DND-41 (cell line): ENCODE data around the gene RNPEPL1.

Experiments
- ATAC-seq: fragments of 200-7000 bp; cut with Tn5 transposase; 3 replicates; pipeline ENCODE4 v1.9.1; 2021; ENCODE audit warnings: low read depth; ENCODE audit not compliant: insufficient read depth
- DNase-seq: peaks from one replicate; pipeline ENCODE4 v3.0.0-alpha.2; 2020
- H2AFZ ChIP-seq: 2 replicates; pipeline ENCODE4 v1.6.0; 2012; ENCODE audit warnings: low read depth, low read length
- H3K27ac ChIP-seq: 2 replicates; pipeline ENCODE4 v1.5.1; 2012; ENCODE audit warnings: low read length, inconsistent platforms
- H3K27me3 ChIP-seq: fragments of 200-600 bp; sonication (generic); 2 replicates; pipeline ENCODE4 v1.6.0; 2012; ENCODE audit warnings: low read length, mild to moderate bottlenecking, inconsistent platforms; ENCODE audit not compliant: insufficient read depth, poor library complexity
- H3K36me3 ChIP-seq: 2 replicates; pipeline ENCODE4 v1.5.1; 2012; ENCODE audit warnings: low read length, inconsistent platforms; ENCODE audit not compliant: insufficient read depth
- H3K4me1 ChIP-seq: 2 replicates; pipeline ENCODE4 v1.5.1; 2012; ENCODE audit warnings: mild to moderate bottlenecking, low read length; ENCODE audit not compliant: insufficient read depth
- H3K4me2 ChIP-seq: 2 replicates; pipeline ENCODE4 v1.6.0; 2012; ENCODE audit warnings: mild to moderate bottlenecking, moderate library complexity, low read length, inconsistent platforms; ENCODE audit not compliant: insufficient read depth
- H3K4me3 ChIP-seq, 2 experiments: fragments of 200-600 bp in 1 of 2; shearing (Covaris generic) in 1 of 2; 2 replicates each; pipeline ENCODE4 v1.5.1; 2012 to 2016; ENCODE audit warnings: inconsistent platforms in 2 of 2, low read length in 2 of 2, mild to moderate bottlenecking in 2 of 2, low read depth in 1 of 2, moderate library complexity in 1 of 2
- H3K79me2 ChIP-seq: 2 replicates; pipeline ENCODE4 v1.6.0; 2012; ENCODE audit warnings: low read length, inconsistent platforms; ENCODE audit not compliant: insufficient read depth
- H3K9ac ChIP-seq: 2 replicates; pipeline ENCODE4 v1.6.0; 2012; ENCODE audit warnings: low read depth, mild to moderate bottlenecking, inconsistent platforms, low read length, moderate library complexity
- H3K9me3 ChIP-seq: 2 replicates; pipeline ENCODE4 v1.5.1; 2012; ENCODE audit warnings: low read length, moderate library complexity, mild to moderate bottlenecking, inconsistent platforms; ENCODE audit not compliant: insufficient read depth, severe bottlenecking
- H4K20me1 ChIP-seq: 2 replicates; pipeline ENCODE4 v1.6.0; 2012; ENCODE audit warnings: low read length; ENCODE audit not compliant: insufficient read depth
- EZH2 ChIP-seq: IDR thresholded peaks from 3 replicates; pipeline ENCODE4 v1.6.1; 2012; ENCODE audit warnings: borderline replicate concordance, low read depth, mild to moderate bottlenecking, moderate library complexity, low read length, inconsistent platforms; ENCODE audit not compliant: severe bottlenecking
- TF ChIP-seq, protein P1 (sequence below): IDR thresholded peaks from 2 replicates; pipeline ENCODE4 v1.5.1; 2012; ENCODE audit warnings: borderline replicate concordance, low read length, moderate library complexity, mild to moderate bottlenecking; ENCODE audit not compliant: poor library complexity, severe bottlenecking; ENCODE audit errors: extremely low read depth

The RNPEPL1 gene

DNA sequence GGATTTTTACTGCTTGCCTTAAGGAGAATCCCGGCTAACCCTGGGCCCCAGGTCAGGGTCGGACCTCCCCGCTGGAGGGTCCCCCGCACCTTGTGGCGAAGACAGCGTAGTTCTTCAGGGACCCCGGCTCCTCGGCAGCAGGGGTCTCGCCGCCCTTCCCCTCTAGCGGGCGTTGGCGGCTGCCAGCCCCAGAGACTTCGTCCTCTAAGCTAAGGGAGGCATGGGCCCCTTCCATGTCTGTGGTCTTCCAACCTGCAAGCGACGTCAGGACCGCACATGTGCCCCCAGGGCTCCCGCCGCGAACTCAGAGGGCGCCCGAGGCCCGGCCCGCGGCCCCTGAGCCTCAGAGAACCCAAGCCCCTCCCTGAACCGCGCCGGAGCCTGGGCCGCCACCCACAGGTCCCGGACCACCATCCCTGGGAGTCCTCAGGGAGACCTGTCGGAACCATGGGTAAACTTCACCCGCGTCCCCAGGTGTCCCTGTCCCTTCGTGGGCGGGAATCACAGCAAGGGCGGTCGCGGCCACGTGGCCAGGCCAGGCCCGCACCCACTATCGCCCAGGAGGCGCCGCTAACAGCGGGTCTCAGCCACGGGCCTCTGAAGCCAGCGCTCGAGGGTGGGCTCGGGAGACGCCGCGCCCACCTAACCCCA is 11.1 kb upstream of the RNPEPL1 start:
- H3K9me3 ChIP-seq, result no peaks in the 10 kb centered on the region
- TF ChIP-seq, protein P1, sequence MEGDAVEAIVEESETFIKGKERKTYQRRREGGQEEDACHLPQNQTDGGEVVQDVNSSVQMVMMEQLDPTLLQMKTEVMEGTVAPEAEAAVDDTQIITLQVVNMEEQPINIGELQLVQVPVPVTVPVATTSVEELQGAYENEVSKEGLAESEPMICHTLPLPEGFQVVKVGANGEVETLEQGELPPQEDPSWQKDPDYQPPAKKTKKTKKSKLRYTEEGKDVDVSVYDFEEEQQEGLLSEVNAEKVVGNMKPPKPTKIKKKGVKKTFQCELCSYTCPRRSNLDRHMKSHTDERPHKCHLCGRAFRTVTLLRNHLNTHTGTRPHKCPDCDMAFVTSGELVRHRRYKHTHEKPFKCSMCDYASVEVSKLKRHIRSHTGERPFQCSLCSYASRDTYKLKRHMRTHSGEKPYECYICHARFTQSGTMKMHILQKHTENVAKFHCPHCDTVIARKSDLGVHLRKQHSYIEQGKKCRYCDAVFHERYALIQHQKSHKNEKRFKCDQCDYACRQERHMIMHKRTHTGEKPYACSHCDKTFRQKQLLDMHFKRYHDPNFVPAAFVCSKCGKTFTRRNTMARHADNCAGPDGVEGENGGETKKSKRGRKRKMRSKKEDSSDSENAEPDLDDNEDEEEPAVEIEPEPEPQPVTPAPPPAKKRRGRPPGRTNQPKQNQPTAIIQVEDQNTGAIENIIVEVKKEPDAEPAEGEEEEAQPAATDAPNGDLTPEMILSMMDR, result no peak
- no peak for TF ChIP-seq EZH2
- H3K4me2 ChIP-seq, result no peak overlapping the region
- H3K9ac ChIP-seq, result no peak overlapping the region
- H3K27me3 ChIP-seq, result no peaks in the 10 kb centered on the region
- no peak for DNase-seq
- H2AFZ ChIP-seq, result no peak overlapping the region
- H3K27ac ChIP-seq, result no peak overlapping the region
- H3K79me2 ChIP-seq, result peaks cover 82% of the 10 kb centered on the region
- H3K4me3 ChIP-seq, result no peak overlapping the region
- H3K4me1 ChIP-seq, result peaks cover 30% of the 10 kb centered on the region
- H3K36me3 ChIP-seq, result peaks cover 67% of the 10 kb centered on the region
- no peak for ATAC-seq
- H4K20me1 ChIP-seq, result peaks cover 8% of the 10 kb centered on the region

DNA sequence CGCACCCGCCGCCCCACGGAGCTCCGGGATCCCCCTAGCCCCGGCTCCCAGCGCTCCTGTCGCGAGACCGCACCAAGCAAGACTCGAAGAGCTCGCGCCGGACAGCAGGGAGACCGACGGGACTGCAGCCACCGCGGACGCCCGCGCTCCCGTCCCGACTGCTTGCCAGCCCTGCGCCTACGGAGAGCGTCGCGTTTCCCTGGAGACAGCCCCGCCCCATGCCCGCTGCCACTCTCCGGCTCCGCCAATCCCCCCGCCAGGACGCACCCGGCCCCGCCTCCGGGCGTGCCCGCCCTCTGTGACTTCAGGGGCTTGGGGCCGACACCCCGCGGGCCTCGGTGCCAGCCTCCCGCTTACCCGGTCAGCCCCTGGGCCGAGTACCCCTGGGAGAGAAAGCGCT is 10.5 kb upstream of the RNPEPL1 start, which contains the start of gene ANKMY1:
ANKMY1 (minus strand) TSS at position 181 of the 400 bp plus-strand sequence. CDS start 653 bp downstream, outside the sequence.
- Histone ChIP-seq H3K27me3 (no peaks in the 10 kb centered on the region), H3K27ac (peak within 1 kb of the TSS; percentile 98), H3K4me2 (peak within 1 kb of the TSS; percentile 91), H3K9ac (peak within 1 kb of the TSS; percentile 99; the same call in 1 of the 2 replicates), H3K9me3 (no peaks in the 10 kb centered on the region), H3K36me3 (peaks cover 67% of the 10 kb centered on the region), H3K4me1 (peaks cover 36% of the 10 kb centered on the region), H3K79me2 (peaks cover 88% of the 10 kb centered on the region), H4K20me1 (peaks cover 8% of the 10 kb centered on the region), H2AFZ (no peak within 1 kb of the TSS), H3K4me3 (peak within 1 kb of the TSS in 1 of 2 experiments; percentile 78; a peak in 1 of 4 replicates)
- no peak for ATAC-seq
- no peak for TF ChIP-seq EZH2
- TF ChIP-seq, protein P1, result no peak
- DNase-seq, result no peak

DNA sequence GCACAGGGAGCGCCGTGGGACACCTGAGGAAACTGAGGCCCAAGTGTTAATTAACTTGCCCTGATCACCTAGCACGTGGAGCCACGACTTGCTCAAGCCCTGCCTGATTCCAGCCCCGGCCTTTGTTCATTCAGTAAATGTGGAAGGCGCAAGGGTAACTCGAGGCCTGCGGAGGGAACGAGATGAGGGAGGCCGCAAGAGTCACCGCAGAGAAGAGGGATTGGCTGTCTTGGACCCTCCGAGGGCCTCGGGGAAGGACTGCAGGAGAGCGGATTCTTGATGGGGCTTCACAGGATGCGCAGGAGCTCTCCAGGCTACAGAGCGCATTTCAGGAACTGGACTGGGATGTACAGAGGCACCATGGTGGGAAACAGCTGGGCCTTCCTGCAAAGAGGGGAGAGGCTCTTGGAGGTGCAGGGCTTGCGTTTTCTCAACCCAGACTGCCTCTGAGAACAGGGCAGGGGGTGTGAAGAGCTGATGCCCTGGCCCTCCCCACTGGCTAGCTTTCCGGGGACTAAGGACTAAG is 10.0 kb upstream of the RNPEPL1 start:
- Histone ChIP-seq H3K9me3 (no peaks in the 10 kb centered on the region), H3K27ac (peak overlapping the region; percentile 2; the same call in 1 of the 2 replicates), H3K27me3 (no peaks in the 10 kb centered on the region), H3K79me2 (peaks cover 86% of the 10 kb centered on the region), H4K20me1 (peaks cover 8% of the 10 kb centered on the region), H3K4me3 (no peak overlapping the region), H3K4me2 (peak overlapping the region; percentile 91; the same call in 1 of the 2 replicates), H3K36me3 (peaks cover 66% of the 10 kb centered on the region), H3K9ac (peak overlapping the region; percentile 99; the same call in 1 of the 2 replicates), H2AFZ (no peak overlapping the region), H3K4me1 (peaks cover 37% of the 10 kb centered on the region)
- no peak for ATAC-seq
- TF ChIP-seq, protein P1, result no peak
- no peak for TF ChIP-seq EZH2
- no peak for DNase-seq
